SJSA1 (cell line): ENCODE data around the gene QRFP. TPM values are rescaled to one million over a fixed set of nuclear protein-coding genes. Genes with fewer than 3 reads are reported as not detected.

Experiments used
- DNase-seq, 2 experiments: peaks; one replicate each; pipeline ENCODE4 v3.0.0-alpha.2; 2015 to 2020; ENCODE audit warnings: low spot score in 2 of 2, low read depth in 1 of 2
- H3K27ac ChIP-seq: fragments of 250-450 bp; sonication (Bioruptor Pico); 2 replicates; pipeline ENCODE4 v1.5.1; 2020; ENCODE audit warnings: mild to moderate bottlenecking, moderate library complexity
- H3K27me3 ChIP-seq: fragments of 250-450 bp; sonication (Bioruptor Pico); replicated peaks from 2 replicates; pipeline ENCODE4 v1.5.1; 2020; ENCODE audit warnings: mild to moderate bottlenecking, moderate library complexity
- H3K36me3 ChIP-seq: fragments of 250-450 bp; sonication (Bioruptor Pico); 2 replicates; pipeline ENCODE4 v1.5.1; 2020; ENCODE audit warnings: mild to moderate bottlenecking
- H3K4me1 ChIP-seq: fragments of 250-450 bp; sonication (Bioruptor Pico); replicated peaks from 2 replicates; pipeline ENCODE4 v1.6.1; 2021; ENCODE audit warnings: mild to moderate bottlenecking
- H3K4me3 ChIP-seq: fragments of 250-450 bp; sonication (Bioruptor Pico); 2 replicates; pipeline ENCODE4 v1.5.1; 2020; ENCODE audit warnings: mild to moderate bottlenecking
- H3K9me3 ChIP-seq: fragments of 250-450 bp; sonication (Bioruptor Pico); replicated peaks from 2 replicates; pipeline ENCODE4 v1.5.1; 2020; ENCODE audit warnings: mild to moderate bottlenecking
- total RNA-seq: library from RNA; depleted of rRNA; stranded (reverse); fragments of >200 nt; shearing (Covaris generic); gene quantifications from 2 replicates; pipeline ENCODE4 v1.2.3, GENCODE V29; 2014; rRNA removed

QRFP gene, protein sequence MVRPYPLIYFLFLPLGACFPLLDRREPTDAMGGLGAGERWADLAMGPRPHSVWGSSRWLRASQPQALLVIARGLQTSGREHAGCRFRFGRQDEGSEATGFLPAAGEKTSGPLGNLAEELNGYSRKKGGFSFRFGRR
- total RNA-seq: not detected in 2 replicates

DNA sequence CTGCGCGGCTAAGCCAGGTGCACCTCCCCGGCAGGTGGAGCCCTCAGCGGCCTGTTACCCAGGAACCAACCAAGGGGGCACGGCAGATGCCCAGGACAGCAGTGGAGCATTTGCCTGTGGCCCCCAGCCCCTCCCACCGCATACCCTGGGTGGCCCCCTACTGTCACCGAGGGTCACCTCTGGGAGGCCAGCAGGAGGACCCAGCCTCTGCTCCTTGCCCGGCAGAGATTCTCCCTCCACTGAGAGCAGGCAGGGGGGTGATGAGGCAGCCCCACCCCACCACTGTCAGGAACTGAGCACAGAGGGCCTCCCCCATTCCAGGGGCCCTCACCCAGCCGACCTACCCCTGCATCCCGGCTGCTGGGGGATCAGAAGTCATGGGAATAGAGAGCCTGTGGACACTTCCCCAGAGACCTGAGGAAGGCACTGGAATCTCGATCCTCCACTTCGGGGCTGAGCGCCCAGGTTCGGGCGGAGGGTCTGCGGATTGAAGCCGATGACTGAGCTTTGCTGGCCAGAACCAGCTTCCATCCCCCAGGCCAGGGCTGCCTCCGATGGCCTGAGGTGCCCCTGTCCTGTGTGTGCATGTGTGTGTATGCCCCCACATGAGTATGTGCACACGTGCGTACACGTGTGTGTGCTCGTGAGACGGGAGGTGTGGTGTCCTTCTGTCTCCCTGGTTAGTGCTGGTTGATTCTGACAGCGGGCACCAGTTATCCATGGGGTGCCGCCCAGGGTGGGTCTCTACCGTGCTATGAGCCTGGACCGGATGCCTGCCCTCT lies at the start of gene QRFP:
Gene QRFP, minus strand, starts transcription at position 580 of the 782 bp plus-strand sequence. CDS start 2,974 bp downstream, outside the sequence.
- Histone ChIP-seq H3K27me3 (peaks cover 30% of the 10 kb centered on the region), H3K36me3 (peaks cover 6% of the 10 kb centered on the region; the same call in 1 of the 2 replicates), H3K4me3 (no peak within 1 kb of the TSS), H3K4me1 (no peaks in the 10 kb centered on the region), H3K27ac (no peak within 1 kb of the TSS), H3K9me3 (no peaks in the 10 kb centered on the region)
- DNase-seq: no peak

DNA sequence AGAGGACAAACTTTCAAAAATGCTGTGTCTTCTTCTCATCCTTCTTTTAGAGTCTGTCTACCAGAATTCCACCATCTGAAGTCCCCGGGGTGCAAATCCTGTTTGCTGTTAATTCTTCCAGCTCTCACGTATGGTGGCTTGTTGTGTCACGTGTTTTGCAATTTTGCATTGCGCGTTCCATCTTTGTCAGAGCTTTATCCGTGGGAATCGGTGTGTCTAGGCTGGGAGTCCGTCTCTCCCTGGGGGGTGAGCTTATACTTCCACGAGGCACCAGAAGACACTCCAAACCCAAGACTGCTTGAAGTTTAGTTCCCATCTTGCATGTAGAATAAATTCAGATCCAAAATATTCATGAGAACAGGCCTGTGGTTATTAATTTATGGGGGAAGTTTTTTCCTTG lies 48.6 kb upstream of the QRFP start:
- peaks cover 33% of the 10 kb centered on the region for H3K27me3 ChIP-seq

DNA sequence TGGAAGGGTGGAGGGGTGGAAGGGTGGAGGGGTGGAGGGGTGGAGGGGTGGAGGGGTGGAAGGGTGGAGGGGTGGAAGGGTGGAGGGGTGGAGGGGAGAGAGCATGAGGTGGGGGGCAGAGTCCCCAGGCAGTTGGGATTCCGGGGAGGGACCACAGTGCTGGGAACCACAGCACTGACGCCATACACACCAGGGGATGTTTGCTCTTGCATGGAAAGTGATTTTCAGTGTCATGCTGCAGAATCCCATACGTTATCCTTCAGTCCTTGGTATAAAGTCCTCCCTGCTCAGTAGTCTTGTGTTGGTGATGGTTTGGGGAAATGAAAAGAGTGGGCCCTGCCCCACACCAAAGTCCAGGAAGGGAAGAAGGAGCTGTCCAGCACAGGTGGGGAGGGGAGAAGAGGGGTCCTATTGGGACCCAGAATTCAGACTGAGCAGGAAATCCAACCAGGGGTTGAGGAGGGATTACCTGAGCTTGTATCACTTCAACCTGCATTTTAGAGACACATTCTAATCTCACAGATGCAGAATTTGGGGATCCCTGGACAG lies 48.0 kb upstream of the QRFP start:
- Histone ChIP-seq H3K27ac (no peak overlapping the region), H3K9me3 (no peaks in the 10 kb centered on the region), H3K4me1 (peaks cover under 1% of the 10 kb centered on the region), H3K27me3 (peaks cover 38% of the 10 kb centered on the region), H3K4me3 (no peak overlapping the region), H3K36me3 (no peaks in the 10 kb centered on the region)
- no peak for DNase-seq

More for the DNA sequence above, 48.6 kb upstream of the QRFP start:
- Histone ChIP-seq H3K36me3 (no peaks in the 10 kb centered on the region), H3K4me1 (no peaks in the 10 kb centered on the region), H3K9me3 (no peaks in the 10 kb centered on the region), H3K27ac (no peak overlapping the region), H3K4me3 (no peak overlapping the region)
- DNase-seq: no peak

DNA sequence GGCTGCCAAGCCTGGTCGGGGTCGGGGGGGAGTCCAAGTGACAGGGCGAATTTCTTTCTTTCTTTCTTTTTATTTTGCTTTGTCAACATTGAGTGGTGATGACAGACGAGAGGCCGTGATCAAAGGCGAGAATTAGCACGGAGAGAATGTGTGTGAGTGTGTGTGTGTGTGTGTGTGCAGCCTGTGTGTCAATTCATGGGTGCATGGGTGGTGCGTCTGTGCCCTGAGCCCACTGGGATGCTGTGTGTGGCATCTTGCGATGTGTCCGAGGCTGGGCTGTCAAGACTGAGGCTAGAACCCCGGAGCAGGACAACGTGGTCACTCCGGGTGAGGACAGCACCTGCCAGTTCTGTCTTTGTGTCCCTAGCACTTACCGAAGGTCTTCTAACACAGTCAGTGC lies 47.2 kb upstream of the QRFP start:
- H3K9me3 ChIP-seq: no peaks in the 10 kb centered on the region
- no peak for DNase-seq
- peaks cover 9% of the 10 kb centered on the region for H3K4me1 ChIP-seq
- no peaks in the 10 kb centered on the region for H3K36me3 ChIP-seq
- no peak overlapping the region for H3K4me3 ChIP-seq
- peaks cover 46% of the 10 kb centered on the region for H3K27me3 ChIP-seq
- no peak overlapping the region for H3K27ac ChIP-seq

DNA sequence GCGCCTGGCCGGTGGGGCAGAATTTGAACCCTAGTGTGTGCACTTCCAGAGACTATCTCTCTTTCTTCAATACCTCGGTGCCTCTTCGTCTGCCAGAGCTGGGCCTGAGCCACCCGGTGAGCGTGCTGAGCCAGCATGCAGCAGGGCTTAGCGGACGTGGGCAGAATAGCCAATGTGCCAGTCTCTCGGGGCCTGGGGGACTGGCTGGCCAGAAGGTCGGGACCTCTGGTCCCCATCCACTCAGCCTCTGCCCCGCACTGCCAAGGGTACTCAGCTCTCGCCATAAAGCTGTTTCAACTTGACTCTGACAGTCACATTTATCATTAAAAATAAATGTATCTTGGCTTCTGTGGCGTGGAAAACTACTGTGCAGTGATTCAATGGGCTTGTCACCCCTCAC lies 46.6 kb upstream of the QRFP start:
- no peak overlapping the region for H3K4me3 ChIP-seq
- H3K4me1 ChIP-seq: peaks cover 14% of the 10 kb centered on the region
- no peak overlapping the region for H3K27ac ChIP-seq
- no peak for DNase-seq
- H3K9me3 ChIP-seq: no peaks in the 10 kb centered on the region
- peaks cover 50% of the 10 kb centered on the region for H3K27me3 ChIP-seq
- no peaks in the 10 kb centered on the region for H3K36me3 ChIP-seq

DNA sequence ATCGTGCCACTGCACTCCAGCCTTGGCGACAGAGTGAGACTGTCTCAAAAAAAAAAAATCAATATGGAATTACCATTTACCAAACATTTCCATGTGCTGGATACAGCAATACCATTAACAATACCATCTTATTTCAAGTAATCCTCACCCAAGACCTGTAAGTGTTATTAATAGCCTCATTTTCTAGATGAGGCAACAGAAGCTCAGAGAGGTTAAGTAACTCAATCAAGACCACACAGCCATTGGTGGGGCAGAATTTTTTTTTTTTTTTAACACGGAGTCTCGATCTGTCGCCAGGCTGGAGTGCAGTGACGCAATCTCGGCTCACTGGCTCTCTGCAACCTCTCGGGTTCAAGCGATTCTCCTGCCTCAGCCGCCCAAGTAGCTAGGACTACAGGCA lies 46.1 kb upstream of the QRFP start:
- Histone ChIP-seq H3K27ac (no peak overlapping the region), H3K36me3 (no peaks in the 10 kb centered on the region), H3K27me3 (peaks cover 54% of the 10 kb centered on the region), H3K4me1 (peaks cover 17% of the 10 kb centered on the region), H3K9me3 (no peaks in the 10 kb centered on the region), H3K4me3 (no peak overlapping the region)
- DNase-seq: no peak

DNA sequence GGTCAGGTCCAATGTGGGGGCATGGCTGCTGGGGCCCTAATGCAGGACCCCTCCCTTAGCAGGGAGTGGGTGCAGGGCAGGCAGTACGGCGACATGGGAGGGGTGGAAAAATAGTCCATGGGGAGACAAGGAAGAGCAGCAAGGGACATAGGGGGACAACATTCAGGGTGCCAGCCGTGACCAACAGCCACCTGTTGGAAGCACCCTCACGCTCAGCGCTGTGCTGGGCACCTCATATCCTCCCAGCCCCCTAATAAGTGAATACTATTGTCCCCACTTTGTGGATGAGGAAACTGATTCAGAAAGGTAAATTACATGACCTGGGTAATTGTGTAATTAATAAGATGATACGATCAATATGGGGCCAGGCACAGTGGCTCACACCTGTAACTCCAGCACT lies 45.5 kb upstream of the QRFP start:
- H3K36me3 ChIP-seq: no peaks in the 10 kb centered on the region
- no peak overlapping the region for H3K27ac ChIP-seq
- no peaks in the 10 kb centered on the region for H3K9me3 ChIP-seq
- no peak overlapping the region for H3K4me3 ChIP-seq
- peaks cover 17% of the 10 kb centered on the region for H3K4me1 ChIP-seq
- DNase-seq: no peak
- peaks cover 55% of the 10 kb centered on the region for H3K27me3 ChIP-seq

DNA sequence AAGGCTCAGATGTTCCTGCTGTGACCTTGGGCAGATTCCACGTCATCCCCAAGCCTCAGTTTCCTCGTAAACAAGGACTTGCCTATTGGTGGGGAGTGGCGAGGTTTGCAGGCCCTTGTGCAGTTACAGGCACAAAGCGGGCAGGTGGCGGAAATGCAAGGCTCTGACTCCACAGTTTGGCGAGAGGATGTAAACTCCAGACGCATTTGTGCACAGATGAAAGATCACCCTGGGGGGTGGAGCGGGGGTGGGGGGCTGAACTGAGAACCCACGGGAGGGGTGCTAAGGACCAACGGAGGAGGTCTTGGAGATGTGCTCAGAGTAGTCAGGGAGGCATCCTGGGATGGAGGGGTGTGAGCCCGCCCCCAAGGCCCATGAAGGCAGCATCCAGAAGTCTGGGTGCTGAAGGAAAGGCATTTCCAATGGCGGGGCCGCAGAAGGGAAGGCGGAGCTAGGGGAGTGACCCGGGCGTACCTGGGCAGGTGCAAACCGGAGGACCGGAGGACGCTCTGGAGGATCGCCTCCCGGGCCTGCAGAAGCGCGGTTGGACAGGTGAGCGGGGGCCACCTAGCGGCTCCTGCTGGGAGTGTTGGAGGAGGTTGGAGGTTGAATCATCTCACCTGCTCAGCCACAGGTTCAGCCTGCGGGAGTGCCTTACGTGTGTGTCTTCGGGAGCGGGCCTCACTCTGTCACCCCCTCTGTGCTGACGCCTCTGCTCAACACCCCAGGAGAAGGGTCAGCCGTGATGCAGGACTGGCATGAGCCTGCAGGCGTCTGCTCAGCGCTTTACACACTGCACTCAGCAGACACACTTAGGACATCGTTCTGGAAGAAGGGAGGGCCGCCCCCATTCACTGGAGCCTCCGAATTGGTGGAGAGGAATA lies 44.3 kb upstream of the QRFP start:
- Histone ChIP-seq H3K27ac (no peak overlapping the region), H3K9me3 (no peaks in the 10 kb centered on the region), H3K4me1 (peaks cover 24% of the 10 kb centered on the region), H3K4me3 (no peak overlapping the region), H3K36me3 (no peaks in the 10 kb centered on the region), H3K27me3 (peaks cover 55% of the 10 kb centered on the region)
- peak in 1 of 2 experiments; percentile 27 for DNase-seq

DNA sequence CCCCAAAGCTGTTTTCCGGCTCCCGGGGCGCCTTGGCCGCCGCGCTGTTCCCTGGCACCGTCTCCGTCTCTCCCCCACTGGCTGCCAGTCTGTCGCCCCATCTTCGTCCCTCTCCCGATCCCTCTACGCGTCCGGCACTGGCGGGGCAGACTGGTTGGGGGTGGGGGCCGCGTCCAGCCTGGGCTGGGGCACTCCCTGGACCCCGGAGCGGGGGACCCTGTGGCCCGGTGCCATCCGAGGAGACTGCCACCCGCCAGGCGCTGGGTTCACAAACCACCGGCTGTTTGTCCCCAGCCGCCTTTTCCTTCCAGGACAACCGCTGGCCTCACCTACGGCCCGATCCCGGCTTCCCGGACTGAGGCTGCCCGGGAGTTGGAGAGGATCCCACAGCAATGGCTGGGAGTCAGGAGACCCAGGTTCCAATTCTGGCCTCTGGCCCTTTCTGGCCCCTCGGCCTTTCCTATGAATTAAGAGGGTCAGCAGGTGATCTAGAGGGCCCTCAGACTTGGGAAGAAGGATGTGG lies 43.5 kb upstream of the QRFP start:
- Histone ChIP-seq H3K4me1 (peaks cover 24% of the 10 kb centered on the region), H3K4me3 (no peak overlapping the region)
- no peak for DNase-seq

DNA sequence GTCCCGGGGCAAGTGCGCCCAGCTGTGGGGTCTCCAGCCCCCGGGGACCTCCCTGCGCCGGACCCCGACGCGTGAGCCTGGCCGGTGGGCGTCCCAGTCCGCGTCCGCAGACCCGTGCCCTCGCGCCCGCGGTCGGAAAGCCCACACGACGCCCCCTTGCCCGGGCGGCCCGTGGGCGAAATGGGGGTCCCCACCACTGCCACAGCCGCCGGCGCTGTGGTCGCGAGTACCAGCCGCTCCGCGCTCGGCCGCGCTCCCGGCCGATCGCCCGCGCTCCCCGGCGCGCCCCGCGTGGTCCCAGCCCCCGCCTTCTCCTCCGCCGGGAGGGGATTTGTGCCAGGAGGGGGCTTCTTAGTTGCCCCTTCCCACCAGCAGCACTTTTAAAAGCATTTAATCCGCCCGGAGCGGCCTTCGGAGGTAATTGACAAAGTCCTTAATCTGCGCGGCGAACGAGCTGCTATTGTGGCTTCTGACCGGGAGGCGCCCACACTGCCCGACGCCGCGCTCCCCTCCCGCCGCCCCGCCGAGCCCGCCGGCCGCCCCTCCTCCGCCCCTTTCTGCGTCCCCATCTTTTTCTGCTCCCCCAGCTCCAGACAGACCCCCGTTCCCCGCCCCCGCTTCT lies 42.9 kb upstream of the QRFP start:
- no peak overlapping the region for H3K27ac ChIP-seq
- H3K4me1 ChIP-seq: peaks cover 24% of the 10 kb centered on the region
- H3K36me3 ChIP-seq: no peaks in the 10 kb centered on the region
- DNase-seq: peak in 1 of 2 experiments; percentile 22
- H3K27me3 ChIP-seq: peaks cover 55% of the 10 kb centered on the region
- H3K9me3 ChIP-seq: no peaks in the 10 kb centered on the region
- H3K4me3 ChIP-seq: peak overlapping the region; percentile 38

More for the DNA sequence above, 43.5 kb upstream of the QRFP start:
- no peaks in the 10 kb centered on the region for H3K36me3 ChIP-seq
- H3K27me3 ChIP-seq: peaks cover 55% of the 10 kb centered on the region
- H3K27ac ChIP-seq: no peak overlapping the region
- H3K9me3 ChIP-seq: no peaks in the 10 kb centered on the region

DNA sequence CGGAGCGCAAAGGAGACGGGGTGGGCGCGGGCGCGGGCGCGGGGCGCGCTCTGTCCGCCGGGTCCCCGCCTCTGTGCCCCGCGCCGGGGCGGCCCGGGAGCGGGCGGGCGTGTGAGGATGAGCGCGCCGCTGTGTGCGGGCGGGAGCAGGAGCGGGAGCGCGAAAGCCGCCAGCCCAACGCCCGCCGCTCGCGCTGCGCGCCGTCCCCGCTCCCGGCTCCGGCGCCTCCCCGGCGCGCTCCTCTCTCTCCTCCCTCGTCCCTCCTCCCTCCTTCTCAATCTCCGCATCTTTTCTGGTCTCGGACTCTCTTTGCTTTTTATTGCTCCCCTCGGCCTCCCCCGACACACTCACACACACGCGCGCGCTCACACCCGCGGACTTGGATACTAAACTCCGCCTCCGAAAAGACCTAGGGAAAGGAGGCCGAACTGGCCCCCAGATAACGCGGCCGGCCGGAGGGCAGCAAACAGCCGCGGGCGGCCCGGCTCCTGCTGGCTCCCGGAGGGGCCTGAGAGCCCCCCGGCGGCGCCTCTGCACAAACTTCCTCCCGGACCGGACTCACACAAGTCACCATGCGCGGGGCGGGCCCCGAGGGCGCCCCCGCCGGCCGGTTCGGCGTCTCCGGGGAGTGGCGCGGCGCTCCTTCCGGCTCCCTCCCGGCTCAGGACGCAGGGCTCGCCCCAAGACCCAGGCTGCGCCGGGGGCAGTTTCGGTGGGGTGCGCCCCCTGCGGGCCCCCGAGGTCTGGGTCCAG lies 42.2 kb upstream of the QRFP start, which contains the start of gene FIBCD1:
Gene FIBCD1, minus strand, starts transcription at position 596 of the 753 bp plus-strand sequence. CDS start 640 bp downstream, outside the sequence.
- peaks cover 55% of the 10 kb centered on the region for H3K27me3 ChIP-seq
- no peak within 1 kb of the TSS for H3K27ac ChIP-seq
- peak within 1 kb of the TSS; percentile 38 for H3K4me3 ChIP-seq
- peak in 1 of 2 experiments; percentile 54 for DNase-seq
- peaks cover 24% of the 10 kb centered on the region for H3K4me1 ChIP-seq
- no peaks in the 10 kb centered on the region for H3K36me3 ChIP-seq
- H3K9me3 ChIP-seq: no peaks in the 10 kb centered on the region

DNA sequence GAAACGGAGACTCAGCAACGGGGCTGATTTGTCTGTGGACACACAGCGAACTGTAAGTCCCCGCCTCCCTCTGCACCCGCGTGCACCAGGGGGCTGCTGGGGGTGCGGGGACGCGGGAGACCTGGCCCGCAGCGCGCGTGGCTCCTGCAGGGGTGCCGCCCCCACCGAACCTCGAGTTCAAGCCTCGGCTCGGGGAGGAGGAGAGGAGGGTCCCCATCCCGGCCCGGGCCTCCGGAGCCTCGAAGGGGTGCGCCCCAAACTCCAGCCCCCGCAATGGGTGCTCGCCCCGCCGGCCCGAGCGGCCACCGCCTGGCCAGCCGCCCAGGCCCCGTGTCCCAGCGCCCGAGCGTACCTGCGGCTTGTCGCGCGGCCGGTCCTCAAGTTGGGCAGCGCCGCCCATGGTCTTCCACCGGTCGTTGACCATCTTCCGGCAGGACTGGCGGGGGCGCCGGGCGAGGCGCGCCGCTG lies 41.6 kb upstream of the QRFP start:
- Histone ChIP-seq H3K27me3 (peaks cover 53% of the 10 kb centered on the region), H3K27ac (no peak overlapping the region), H3K4me3 (peak overlapping the region; percentile 38), H3K36me3 (no peaks in the 10 kb centered on the region), H3K9me3 (no peaks in the 10 kb centered on the region), H3K4me1 (peaks cover 26% of the 10 kb centered on the region)
- no peak for DNase-seq
